Measurements from ENCODE around the gene B3GNT5. TPM values are rescaled to one million over a fixed set of nuclear protein-coding genes. Genes with fewer than 3 reads are reported as not detected.
A peak's percentile ranks its signal among the peaks of the same experiment; 100 is the strongest.

Gene B3GNT5
- polyA plus RNA-seq, 3 donors from 2014 or later, result 0.48 to 1.1 TPM; not detected in 1

DNA sequence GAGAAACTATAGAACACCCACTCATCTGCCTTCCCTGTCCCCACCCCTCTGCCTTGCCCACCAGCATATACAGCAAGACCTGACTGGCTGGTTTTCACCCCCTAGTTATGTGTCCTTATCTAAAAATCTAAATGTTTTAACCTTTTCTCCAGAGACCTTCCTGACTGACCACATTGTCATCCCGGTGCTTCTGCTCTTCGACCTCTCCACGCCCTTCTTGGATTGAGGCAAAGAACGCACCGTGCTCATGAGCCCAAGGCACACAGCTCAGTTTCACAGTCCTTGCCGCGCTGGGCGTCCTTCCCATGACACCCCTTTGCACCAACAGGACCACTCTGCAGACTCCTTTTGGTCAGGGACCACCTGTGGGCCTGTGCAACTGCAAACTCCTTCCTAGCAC, 62.7 kb downstream of the B3GNT5 start:
- Mint-ChIP-seq H3K27me3 (ENCODE audit: low read depth in 3 of 3) (peaks cover 0 to 2% (median 2%) of the 10 kb centered on the region in 3 donors), H3K27ac (peak overlapping the region in 1 of 6 donors; percentile 50), H3K9me3 (no peaks in the 10 kb centered on the region), H3K36me3 (peaks cover 0 to 11% (median 0%) of the 10 kb centered on the region in 3 donors), H3K4me3 (no peak overlapping the region), H3K4me1 (no peaks in the 10 kb centered on the region)
- no peak for DNase-seq

DNA sequence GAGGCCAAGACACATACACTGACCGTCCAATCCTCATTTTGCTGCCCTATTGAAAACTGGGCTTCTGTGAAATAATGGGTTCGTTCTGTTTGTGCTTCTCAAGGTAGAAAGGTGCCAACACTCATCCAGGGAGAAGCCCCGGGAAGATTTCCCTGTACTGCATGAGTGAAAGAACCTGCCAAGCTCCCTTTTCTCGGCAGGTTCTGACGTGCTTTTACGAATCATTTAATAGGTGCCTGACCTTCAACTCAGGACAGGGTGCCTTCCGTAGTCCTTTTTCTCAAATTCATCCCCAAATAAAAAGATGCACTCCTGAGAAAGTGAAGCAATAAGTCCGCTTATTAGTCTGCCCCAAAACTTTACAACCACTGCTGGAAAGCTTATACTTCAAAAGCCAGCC, 64.2 kb downstream of the B3GNT5 start:
- no peaks in the 10 kb centered on the region for H3K9me3 Mint-ChIP-seq
- no peak overlapping the region for H3K4me3 Mint-ChIP-seq
- H3K27me3 Mint-ChIP-seq (ENCODE audit: low read depth in 3 of 3), result peaks cover 0 to 2% (median 2%) of the 10 kb centered on the region in 3 donors

DNA sequence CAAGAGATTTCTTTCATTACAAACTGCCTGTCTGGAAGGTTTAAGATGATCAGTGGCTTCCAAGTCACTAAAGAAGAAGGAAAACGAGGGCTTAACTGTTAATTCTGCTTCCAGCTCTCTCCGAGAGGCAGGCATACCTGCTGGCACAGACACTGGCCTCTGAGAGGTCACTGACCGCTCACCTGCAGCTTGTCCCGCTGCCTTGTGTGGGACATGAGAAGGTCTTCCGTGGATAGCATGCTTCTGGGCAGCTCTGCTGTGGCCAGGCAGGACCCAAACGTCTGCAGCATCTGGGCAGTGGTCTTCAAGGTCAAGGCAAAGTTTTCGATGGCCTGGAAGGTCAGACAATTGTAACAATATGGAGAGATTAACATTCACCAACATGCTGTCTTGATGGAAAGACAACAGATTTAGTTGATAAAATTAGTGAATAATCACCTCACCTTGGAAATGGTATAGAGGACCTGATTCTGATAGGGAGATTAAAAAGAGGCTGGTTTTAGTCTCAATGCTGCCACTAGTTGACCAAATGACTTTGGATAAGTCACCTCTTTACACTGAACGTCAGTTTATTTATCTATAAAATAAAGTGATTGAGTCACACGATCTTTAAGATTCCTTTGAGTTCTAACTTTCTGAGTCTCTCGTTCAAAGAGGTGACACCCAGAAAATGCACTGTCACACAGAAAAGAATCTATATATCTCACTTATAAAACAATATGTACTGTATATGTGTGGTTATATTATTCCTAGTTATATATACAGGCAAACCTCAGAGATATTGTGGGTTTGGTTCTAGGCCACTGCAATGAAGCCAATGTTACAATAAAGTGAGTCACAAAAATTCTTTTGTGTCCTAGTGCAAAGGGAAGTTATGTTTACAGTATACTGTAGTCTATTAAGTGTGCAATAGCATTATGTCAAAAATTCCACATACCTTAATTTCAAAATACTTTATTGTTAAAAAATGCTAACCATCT, 65.1 kb downstream of the B3GNT5 start:
- Mint-ChIP-seq H3K36me3 (peaks cover 0 to 2% (median 0%) of the 10 kb centered on the region in 3 donors), H3K4me1 (no peaks in the 10 kb centered on the region), H3K4me3 (no peak overlapping the region), H3K27me3 (ENCODE audit: low read depth in 3 of 3) (peaks cover 2% of the 10 kb centered on the region in 3 donors), H3K27ac (no peak overlapping the region), H3K9me3 (no peaks in the 10 kb centered on the region)
- no peak for DNase-seq

More for the DNA sequence above, 64.2 kb downstream of the B3GNT5 start:
- Mint-ChIP-seq H3K4me1 (no peaks in the 10 kb centered on the region), H3K36me3 (peaks cover 0 to 5% (median 0%) of the 10 kb centered on the region in 3 donors), H3K27ac (no peak overlapping the region)
- DNase-seq, result no peak

DNA sequence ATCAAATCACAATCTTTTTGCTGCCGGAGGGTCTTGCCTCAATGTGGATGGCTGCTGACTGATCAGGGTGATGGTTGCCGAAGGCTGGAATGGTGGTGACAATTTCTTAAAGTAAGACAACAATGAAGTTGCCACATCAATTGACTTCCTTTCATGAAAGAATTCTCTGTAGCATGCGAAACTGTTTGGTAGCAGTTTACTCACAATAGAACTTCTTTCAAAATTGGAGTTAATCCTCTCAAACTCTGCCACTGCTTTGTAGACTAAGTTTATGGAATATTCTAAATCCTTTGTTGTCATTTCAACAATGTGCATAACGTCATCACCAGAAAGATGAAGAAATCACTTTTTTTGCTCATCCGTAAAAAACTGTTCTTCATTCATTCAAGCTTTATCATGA, 65.8 kb downstream of the B3GNT5 start:
- H3K4me1 Mint-ChIP-seq, result no peaks in the 10 kb centered on the region
- H3K4me3 Mint-ChIP-seq, result no peak overlapping the region
- H3K27ac Mint-ChIP-seq, result no peak overlapping the region
- H3K9me3 Mint-ChIP-seq, result no peaks in the 10 kb centered on the region
- no peaks in the 10 kb centered on the region for H3K36me3 Mint-ChIP-seq
- H3K27me3 Mint-ChIP-seq (ENCODE audit: low read depth in 3 of 3), result peaks cover 2% of the 10 kb centered on the region in 3 donors
- no peak for DNase-seq

DNA sequence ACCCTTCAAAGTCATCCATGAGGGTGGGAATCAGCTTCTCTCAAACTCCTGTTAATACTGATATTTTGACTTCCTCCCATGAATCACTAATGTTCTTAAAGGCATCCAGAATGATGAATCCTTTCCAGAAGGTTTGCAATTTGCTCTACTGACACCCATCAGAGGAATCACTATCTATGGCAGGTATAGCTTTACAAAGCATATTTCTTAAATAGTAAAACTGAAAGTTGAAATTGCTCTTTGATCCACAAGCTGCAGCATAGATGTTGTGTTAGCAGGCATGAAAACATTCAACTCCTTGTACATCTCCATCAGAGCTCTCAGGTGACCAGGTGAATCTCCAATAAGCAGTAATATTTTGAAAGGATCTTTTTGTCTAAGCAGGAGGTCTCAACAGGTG, 66.3 kb downstream of the B3GNT5 start:
- no peak for DNase-seq
- Mint-ChIP-seq H3K4me1 (no peaks in the 10 kb centered on the region), H3K27ac (no peak overlapping the region), H3K4me3 (no peak overlapping the region), H3K27me3 (ENCODE audit: low read depth in 3 of 3) (peaks cover 2% of the 10 kb centered on the region in 3 donors), H3K36me3 (no peaks in the 10 kb centered on the region), H3K9me3 (no peaks in the 10 kb centered on the region)

Other genes starting within 250 kb of the B3GNT5 start
- 10 to 100 TPM; 15.2 to 35.5 (median 23.0) TPM for gene MCCC1, start 153.8 kb upstream of the B3GNT5 start, polyA plus RNA-seq
- gene LAMP3, start 90.5 kb upstream of the B3GNT5 start, polyA plus RNA-seq, result under 1 TPM in 2 of 3 donors, not detected in 1; 0.32 to 0.62 TPM
- gene MCF2L2, start 175.4 kb downstream of the B3GNT5 start, polyA plus RNA-seq, result under 1 TPM in 2 of 3 donors, not detected in 1; 0.06 to 0.21 TPM